Measurements from ENCODE around the gene HSF2BP. TPM values are rescaled to one million over a fixed set of nuclear protein-coding genes. Genes with fewer than 3 reads are reported as not detected.
"Not testable (repeated sequence)": the region's sequence is repeated elsewhere in the genome, so short reads cannot be mapped to it uniquely, and the experiment has no call there.

HSF2BP gene
- total and polyA plus RNA-seq, 12 donors: 0.12 to 0.51 (median 0.18) TPM; not detected in 6

DNA sequence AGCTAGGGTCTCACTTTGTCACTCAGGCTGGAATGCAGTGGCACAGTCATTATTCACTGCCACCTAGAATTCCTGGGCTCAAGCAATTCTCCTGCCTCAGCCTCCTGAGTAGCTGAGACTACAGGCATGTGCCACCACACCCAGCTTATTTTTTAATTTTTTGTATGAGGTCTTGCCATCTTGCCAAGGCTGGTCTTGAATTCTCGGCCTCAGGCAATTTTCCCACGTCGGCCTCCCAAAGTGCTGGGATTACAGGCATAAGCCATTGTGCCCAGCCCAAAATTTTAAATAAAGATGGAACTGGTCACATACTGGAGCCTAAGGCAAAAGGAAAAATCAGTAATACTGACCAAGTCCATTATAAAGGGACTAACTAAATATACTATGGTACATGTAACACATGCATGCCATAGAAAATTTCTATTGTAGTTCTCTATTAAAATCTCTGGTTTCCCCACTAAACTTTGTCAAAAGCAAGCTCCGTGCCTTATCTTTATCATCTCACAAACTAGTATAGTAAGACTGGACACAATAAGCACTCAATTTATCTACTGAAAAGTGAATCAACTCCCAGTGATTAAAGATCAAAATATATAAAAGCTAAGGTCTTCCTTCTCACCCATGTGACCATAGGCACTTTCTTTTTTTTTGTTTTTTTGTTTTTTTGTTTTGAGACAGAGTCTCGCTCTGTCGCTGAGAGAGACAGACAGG is 61.6 kb downstream of the HSF2BP start:
- H3K36me3 ChIP-seq: no peaks in the 10 kb centered on the region
- DNase-seq: no peak
- no peaks in the 10 kb centered on the region for H3K9me3 ChIP-seq
- H3K4me1 ChIP-seq: peaks cover 0 to 16% (median 0%) of the 10 kb centered on the region in 9 donors
- no peak overlapping the region for H3K27ac ChIP-seq
- intact Hi-C loops (cut with DNase I): no loop called here
- 95 to 96% methylated on average over 6 of the region's 6 CpGs for WGBS, 2 donors
- H3K4me3 ChIP-seq: no peak overlapping the region
- H3K27me3 ChIP-seq: no peaks in the 10 kb centered on the region
- no peak for ATAC-seq
- no peak for TF ChIP-seq CTCF (IDR thresholded peaks at IDR 0.05)

DNA sequence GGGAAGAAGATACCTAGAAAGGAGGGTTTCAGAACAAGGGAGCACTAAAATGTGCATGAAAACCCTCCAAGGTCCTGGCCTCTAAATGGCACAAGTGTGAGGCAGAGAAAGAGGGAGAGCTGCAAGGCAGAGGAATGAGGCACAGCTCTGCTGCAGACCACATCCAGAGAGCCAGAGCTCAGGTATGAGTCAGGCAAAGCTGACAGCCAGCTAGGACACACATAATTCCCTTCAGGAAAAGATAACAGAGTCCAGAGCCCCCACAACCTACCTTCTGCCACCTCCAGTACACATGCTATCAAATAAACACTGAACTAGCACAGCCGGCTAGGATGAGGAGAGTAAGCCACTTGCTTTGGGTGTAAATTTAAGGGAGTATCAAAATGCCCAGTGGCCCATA is 62.2 kb downstream of the HSF2BP start:
- intact Hi-C loops (cut with DNase I): no loop called here
- Histone ChIP-seq H3K4me1 (peaks cover 0 to 10% (median 0%) of the 10 kb centered on the region in 9 donors), H3K4me3 (no peak overlapping the region), H3K9me3 (no peaks in the 10 kb centered on the region), H3K27ac (no peak overlapping the region), H3K36me3 (no peaks in the 10 kb centered on the region), H3K27me3 (no peaks in the 10 kb centered on the region)
- ATAC-seq (no peak), DNase-seq (no peak)
- 96 to 97% methylated on average over 1 of the region's 1 CpG for WGBS, 2 donors
- no peak for TF ChIP-seq CTCF (IDR thresholded peaks at IDR 0.05)

DNA sequence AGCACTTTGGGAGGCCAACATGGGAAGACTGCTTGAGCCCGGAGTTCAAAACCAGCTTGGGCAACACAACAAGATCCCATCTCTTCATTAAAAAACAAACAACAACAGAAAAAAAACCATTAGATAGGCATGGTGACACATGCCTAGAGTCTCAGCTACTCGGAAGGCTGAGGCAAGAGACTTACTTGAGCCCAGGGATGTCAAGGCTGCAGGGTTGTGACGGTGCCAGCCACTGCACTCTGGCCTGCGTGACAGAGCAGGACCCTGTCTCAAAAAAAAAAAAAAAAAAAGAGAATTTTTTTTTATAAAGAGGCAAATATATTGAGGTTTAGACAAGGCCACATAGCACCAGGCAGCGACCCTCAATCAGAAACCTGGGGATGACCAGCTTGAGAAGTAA is 62.7 kb downstream of the HSF2BP start:
- H3K27ac ChIP-seq: no peak overlapping the region
- intact Hi-C loops (cut with DNase I): no loop called here

GRCh38 chr21:43595769-43596168 is 63.5 kb downstream of the HSF2BP start:
- H3K9me3 ChIP-seq; H3K36me3 ChIP-seq; DNase-seq; H3K27me3 ChIP-seq; H3K27ac ChIP-seq; H3K4me1 ChIP-seq; H3K4me3 ChIP-seq; intact Hi-C loops (cut with DNase I); ATAC-seq: not testable (repeated sequence)
- 91% methylated on average over 8 of the region's 8 CpGs for WGBS, 2 donors

More for the DNA sequence above, 62.7 kb downstream of the HSF2BP start:
- peaks cover 0 to 8% (median 0%) of the 10 kb centered on the region in 9 donors for H3K4me1 ChIP-seq
- ATAC-seq (no peak), DNase-seq (no peak)
- no peaks in the 10 kb centered on the region for H3K27me3 ChIP-seq
- WGBS, 2 donors: 93 to 99% methylated on average over 5 of the region's 5 CpGs
- H3K9me3 ChIP-seq: no peaks in the 10 kb centered on the region
- H3K36me3 ChIP-seq: no peaks in the 10 kb centered on the region
- H3K4me3 ChIP-seq: no peak overlapping the region
- no peak for TF ChIP-seq CTCF (IDR thresholded peaks at IDR 0.05)

GRCh38 chr21:43593078-43593477 is 66.2 kb downstream of the HSF2BP start:
- ATAC-seq: no peak
- intact Hi-C loops (cut with DNase I): no loop called here
- H3K27me3 ChIP-seq: no peaks in the 10 kb centered on the region
- WGBS, 2 donors: 89 to 90% methylated on average over 5 of the region's 5 CpGs
- no peaks in the 10 kb centered on the region for H3K4me1 ChIP-seq
- H3K9me3 ChIP-seq: no peaks in the 10 kb centered on the region
- no peak for DNase-seq
- H3K36me3 ChIP-seq: no peaks in the 10 kb centered on the region
- H3K4me3 ChIP-seq: no peak overlapping the region
- no peak overlapping the region for H3K27ac ChIP-seq
- TF ChIP-seq CTCF (IDR thresholded peaks at IDR 0.05): no peak
